K562 (cell line): ENCODE results near the gene EMC9. TPM values are rescaled to one million over a fixed set of nuclear protein-coding genes. Genes with fewer than 3 reads are reported as not detected.

Experiments used
- ATAC-seq: fragments of 200-7000 bp; cut with Tn5 transposase; 3 replicates; pipeline ENCODE4 v1.9.1; 2020; ENCODE audit warnings: moderate library complexity
- BruUV-seq: library from RNA; stranded (reverse); fragments of 400-500 nt; replicated peaks from 2 replicates; lab custom pipeline; 2021; lab: Mats Ljungman, UMichigan
- CTCF ChIA-PET: fragments of 300-600 bp; formaldehyde crosslinking; extraction: SDS; loops from one replicate; lab custom pipeline; 2021; ENCODE audit warnings: low intra/inter-chr PET ratio; lab: Yijun Ruan, JAX
- POLR2A ChIA-PET: fragments of 300-600, 350-650 bp; sonication (Branson Sonifier 250); formaldehyde crosslinking; extraction: SDS; loops from one replicate; lab custom pipeline; 2021; ENCODE audit warnings: antibody characterized with exemption, inconsistent platforms; lab: Yijun Ruan, JAX
- DNase-seq, 4 experiments: peaks; one replicate each; pipeline versions ENCODE4 v3.0.0 to v3.0.0-alpha.2; 2011 to 2018; ENCODE audit warnings: low spot score in 3 of 4, mixed read lengths in 3 of 4; ENCODE audit errors: extremely low read depth in 1 of 4
- FAIRE-seq: peaks from 2 replicates; lab custom pipeline; 2011; peaks lifted over from hg19 to GRCh38; lab: Jason Lieb, UNC
- H2AFZ ChIP-seq: 2 replicates; pipeline ENCODE4 v1.6.0; 2011; ENCODE audit warnings: low read depth, low read length, control low read depth, inconsistent platforms
- H3K27ac ChIP-seq: fragments of 200-600 bp; 3 replicates; pipeline ENCODE4 v1.8.0; 2011; ENCODE audit warnings: low read depth, mild to moderate bottlenecking, control low read depth, inconsistent platforms, low read length, moderate library complexity, mixed read lengths; ENCODE audit errors: extremely low read depth
- H3K27me3 ChIP-seq, 2 experiments: fragments of 300-600 bp in 1 of 2; 2 replicates in 1 of 2; 3 replicates in 1 of 2; pipeline versions ENCODE4 v1.6.0 to v1.8.0; 2011; ENCODE audit warnings: inconsistent platforms in 2 of 2, low read length in 2 of 2, mild to moderate bottlenecking in 1 of 2, mixed read lengths in 1 of 2, moderate library complexity in 1 of 2; ENCODE audit not compliant: control insufficient read depth in 2 of 2, insufficient read depth in 2 of 2
- H3K36me3 ChIP-seq: fragments of 300-600 bp; 3 replicates; pipeline ENCODE4 v1.8.0; 2011; ENCODE audit warnings: mild to moderate bottlenecking, low read length, inconsistent platforms; ENCODE audit not compliant: control insufficient read depth, insufficient read depth
- H3K4me1 ChIP-seq, 2 experiments: fragments of 200-600 bp in 1 of 2; replicated peaks in 1 of 2; 2 replicates in 1 of 2; 3 replicates in 1 of 2; pipeline versions ENCODE4 v1.5.1 to v1.8.0; 2011; ENCODE audit warnings: inconsistent platforms in 2 of 2, low read length in 2 of 2, mild to moderate bottlenecking in 1 of 2, mixed read lengths in 1 of 2, moderate library complexity in 1 of 2; ENCODE audit not compliant: control insufficient read depth in 2 of 2, insufficient read depth in 2 of 2
- H3K4me2 ChIP-seq: 2 replicates; pipeline ENCODE4 v1.6.1; 2011; ENCODE audit warnings: low read length, control low read depth, inconsistent platforms, mixed read lengths; ENCODE audit not compliant: insufficient read depth
- H3K4me3 ChIP-seq: fragments of 200-600 bp; sonication (generic), shearing (Covaris generic); 2 replicates; pipeline ENCODE4 v1.5.1; 2016; ENCODE audit warnings: control low read depth, inconsistent platforms
- H3K79me2 ChIP-seq: fragments of 200-600 bp; 3 replicates; pipeline ENCODE4 v1.8.0; 2011; ENCODE audit warnings: low read length, inconsistent platforms; ENCODE audit not compliant: control insufficient read depth, insufficient read depth
- H3K9ac ChIP-seq, 2 experiments: 2 replicates each; pipeline versions ENCODE4 v1.6.0 to v1.6.1; 2011; ENCODE audit warnings: low read depth in 2 of 2, low read length in 2 of 2, control low read depth in 1 of 2, inconsistent platforms in 1 of 2, mild to moderate bottlenecking in 1 of 2, mixed read lengths in 1 of 2; ENCODE audit not compliant: insufficient read depth in 1 of 2
- H3K9me1 ChIP-seq: one replicate; pipeline ENCODE4 v1.6.0; 2011; ENCODE audit warnings: inconsistent platforms, mild to moderate bottlenecking, low read length, moderate library complexity; ENCODE audit not compliant: control insufficient read depth, insufficient read depth
- H3K9me3 ChIP-seq: replicated peaks from 2 replicates; pipeline ENCODE4 v1.5.1; 2011; ENCODE audit warnings: low read depth, low read length, inconsistent platforms; ENCODE audit not compliant: control insufficient read depth, insufficient read depth
- H4K20me1 ChIP-seq: replicated peaks from 2 replicates; pipeline ENCODE4 v1.6.1; 2011; ENCODE audit warnings: low read length, inconsistent platforms, mixed read lengths; ENCODE audit not compliant: control insufficient read depth, insufficient read depth
- ARID1B ChIP-seq: fragments of 450-650 bp; IDR thresholded peaks from 2 replicates; pipeline ENCODE4 v1.6.1; 2016; ENCODE audit warnings: antibody characterized with exemption, mild to moderate bottlenecking, inconsistent platforms
- FOXK2 ChIP-seq, 2 experiments: fragments of 450-650 bp; IDR thresholded peaks in 1 of 2; conservative IDR thresholded peaks in 1 of 2; 2 replicates each; pipeline ENCODE4 v1.6.1; 2016; ENCODE audit warnings: low read depth in 2 of 2, mild to moderate bottlenecking in 1 of 2
- GTF3C2 ChIP-seq: IDR thresholded peaks from 3 replicates; pipeline ENCODE4 v1.6.1; 2011; ENCODE audit warnings: borderline replicate concordance, mild to moderate bottlenecking, moderate library complexity; ENCODE audit not compliant: insufficient read length; ENCODE audit errors: extremely low read depth
- HDAC2 ChIP-seq: fragments of 450-650 bp; IDR thresholded peaks from 2 replicates; pipeline ENCODE4 v1.6.1; 2016; ENCODE audit warnings: mild to moderate bottlenecking
- MTF1 ChIP-seq: fragments of 250-450 bp; sonication (Bioruptor Pico); IDR thresholded peaks from 2 replicates; pipeline ENCODE4 v1.9.0; 2021; ENCODE audit warnings: moderate library complexity, mild to moderate bottlenecking, inconsistent platforms, borderline replicate concordance
- PRPF4 ChIP-seq: fragments of 200-400 bp; formaldehyde crosslinking; IDR thresholded peaks from one replicate; pipeline ENCODE4 v1.6.1; 2017; ENCODE audit warnings: low read length, low read depth, mild to moderate bottlenecking; ENCODE audit not compliant: insufficient read depth, poor library complexity, severe bottlenecking
- RAD21 ChIP-seq, 2 experiments: fragments of 250-450 bp in 1 of 2; fragments of 450-650 bp in 1 of 2; sonication (Bioruptor Pico) in 1 of 2; formaldehyde crosslinking in 1 of 2; IDR thresholded peaks in 1 of 2; conservative IDR thresholded peaks in 1 of 2; 2 replicates each; pipeline versions ENCODE4 v1.4.0 to v1.8.0; 2020 to 2022; ENCODE audit warnings: mild to moderate bottlenecking in 2 of 2, moderate library complexity in 1 of 2
- RB1 ChIP-seq: fragments of 450-650 bp; IDR thresholded peaks from 2 replicates; pipeline ENCODE4 v1.6.1; 2017; ENCODE audit warnings: low read depth, mild to moderate bottlenecking
- SETDB1 ChIP-seq: IDR thresholded peaks from one replicate; pipeline ENCODE4 v1.6.1; 2012; ENCODE audit warnings: low read length, control low read depth, inconsistent platforms
- ZNF431 ChIP-seq: sonication (generic); formaldehyde crosslinking; IDR thresholded peaks from 2 replicates; pipeline ENCODE4 v1.8.0; 2022; ENCODE audit warnings: mild to moderate bottlenecking, missing genetic modification reagents
- WGBS: fragments of 100-300 bp; shearing (Covaris generic); methylation state at CpG from one replicate; pipeline ENCODE4 v1.1.6; 2016; ENCODE audit warnings: low coverage, mixed read lengths; ENCODE audit not compliant: insufficient coverage; ENCODE audit errors: missing lambda C conversion rate; 5-methylcytosine and 5-hydroxymethylcytosine counted together
- in situ Hi-C: fragments of 300-500 bp; cut with MboI; formaldehyde crosslinking; loops from 4 replicates; pipeline ENCODE4 v1.15.0; 2018; ENCODE audit warnings: inconsistent platforms, mixed read lengths
- intact Hi-C: fragments of 100-400 bp; cut with micrococcal nuclease; formaldehyde crosslinking; loops from 2 replicates; pipeline ENCODE4 v1.14.2; 2022
- polyA plus RNA-seq, 8 experiments: library from polyadenylated mRNA; depleted of rRNA in 4 of 8; stranded (reverse) in 5 of 8; unstranded in 3 of 8; fragments of >200 nt; fragmentation: Nextera tagmentation in 2 of 8; fragmentation: Illumina TruSeq in 1 of 8; extraction: Ambion mirVana in 2 of 8; extraction: Trizol in 1 of 8; gene quantifications; 2 replicates each; pipeline versions ENCODE4 v1.2.1 to v1.2.3, GENCODE V29; 2011 to 2014; ENCODE audit warnings: inconsistent platforms in 1 of 8, missing spikeins in 1 of 8
- total RNA-seq, 7 experiments: library from RNA; depleted of rRNA in 6 of 7; stranded (reverse); fragments of >200 nt in 6 of 7; fragmentation: Illumina TruSeq in 2 of 7; extraction: Trizol in 2 of 7; gene quantifications; 2 replicates each; pipeline versions ENCODE4 v1.2.1 to v1.2.3, GENCODE V29; 2011 to 2021; ENCODE audit warnings: low replicate concordance in 1 of 7
- TF ChIP-seq, protein P1 (sequence below): sonication (generic); formaldehyde crosslinking; IDR thresholded peaks from 2 replicates; pipeline ENCODE4 v1.8.1; 2023; ENCODE audit warnings: mild to moderate bottlenecking, missing genetic modification reagents

EMC9 gene
- total and polyA plus RNA-seq, 9 of the 15 experiments (the other 6 are each of a cell fraction or from before 2014, with no cell fraction given): 3.1 to 13.2 (median 7.8) TPM

DNA sequence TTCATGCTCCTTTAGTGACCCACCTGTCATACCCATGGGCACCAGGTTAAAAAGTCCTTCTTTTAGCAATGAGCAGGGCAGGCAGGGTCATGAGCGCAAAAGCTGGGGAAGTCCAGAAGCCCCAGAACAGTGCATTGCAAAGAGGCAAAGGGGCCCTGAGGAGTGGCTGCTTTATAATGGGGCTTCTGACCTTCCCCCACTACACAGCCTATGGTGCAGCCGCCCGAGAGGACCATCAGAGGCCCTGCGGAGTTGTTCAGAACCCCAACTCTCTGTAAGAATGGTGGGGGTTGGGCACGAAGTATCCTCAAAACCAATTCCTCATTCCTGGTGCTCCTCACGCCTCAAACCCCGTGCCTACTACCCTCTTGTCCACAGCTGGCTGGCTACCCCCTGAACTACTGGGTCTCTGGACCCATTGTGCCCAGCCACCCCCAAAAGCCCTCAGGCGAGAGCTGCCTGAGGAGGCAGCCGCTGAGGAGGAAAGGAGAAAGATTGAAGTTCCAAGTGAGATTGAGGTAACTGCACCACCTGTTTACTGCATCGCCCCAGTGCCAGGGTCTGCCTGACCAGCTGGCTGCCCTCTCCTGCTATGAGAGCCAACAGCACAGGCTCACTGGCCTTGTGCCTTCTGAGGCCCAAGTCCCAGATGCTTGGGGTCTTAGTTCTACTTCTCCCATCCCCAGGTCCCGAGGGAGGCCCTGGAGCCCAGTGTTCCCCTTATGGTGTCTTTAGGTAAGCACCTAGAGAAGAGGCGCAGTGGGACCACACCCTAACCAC, 37.2 kb upstream of the EMC9 start:
- ATAC-seq: no peak
- 92% methylated on average over 10 of the region's 12 CpGs for WGBS
- BruUV-seq: no TSS peak
- no peaks in the 10 kb centered on the region for H3K9me1 ChIP-seq
- no peak overlapping the region for H3K4me3 ChIP-seq
- in situ Hi-C loops: no loop called here
- H3K79me2 ChIP-seq: no peaks in the 10 kb centered on the region
- TF ChIP-seq, protein P1, sequence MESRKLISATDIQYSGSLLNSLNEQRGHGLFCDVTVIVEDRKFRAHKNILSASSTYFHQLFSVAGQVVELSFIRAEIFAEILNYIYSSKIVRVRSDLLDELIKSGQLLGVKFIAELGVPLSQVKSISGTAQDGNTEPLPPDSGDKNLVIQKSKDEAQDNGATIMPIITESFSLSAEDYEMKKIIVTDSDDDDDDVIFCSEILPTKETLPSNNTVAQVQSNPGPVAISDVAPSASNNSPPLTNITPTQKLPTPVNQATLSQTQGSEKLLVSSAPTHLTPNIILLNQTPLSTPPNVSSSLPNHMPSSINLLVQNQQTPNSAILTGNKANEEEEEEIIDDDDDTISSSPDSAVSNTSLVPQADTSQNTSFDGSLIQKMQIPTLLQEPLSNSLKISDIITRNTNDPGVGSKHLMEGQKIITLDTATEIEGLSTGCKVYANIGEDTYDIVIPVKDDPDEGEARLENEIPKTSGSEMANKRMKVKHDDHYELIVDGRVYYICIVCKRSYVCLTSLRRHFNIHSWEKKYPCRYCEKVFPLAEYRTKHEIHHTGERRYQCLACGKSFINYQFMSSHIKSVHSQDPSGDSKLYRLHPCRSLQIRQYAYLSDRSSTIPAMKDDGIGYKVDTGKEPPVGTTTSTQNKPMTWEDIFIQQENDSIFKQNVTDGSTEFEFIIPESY (CRISPR knock-in tag): no peak
- TF ChIP-seq ZNF431 (CRISPR knock-in tag) (no peak), FOXK2 (conservative IDR thresholded peaks at IDR 0.05 in 1 of 2, IDR thresholded peaks at IDR 0.05 in 1 of 2; ENCODE audit: low read depth in 2 of 2) (no peak), RAD21 (CRISPR knock-in tag; conservative IDR thresholded peaks at IDR 0.05 in 1 of 2, IDR thresholded peaks at IDR 0.05 in 1 of 2) (no peak), ARID1B (no peak), HDAC2 (no peak), MTF1 (CRISPR knock-in tag) (no peak), PRPF4 (no peak), RB1 (no peak), SETDB1 (no peak), GTF3C2 (no peak)
- TF ChIP-seq, all 486 proteins: peak for 0
- ChIA-PET CTCF (no interaction called here), POLR2A (interaction anchor here (0.6 to 1.2 kb wide), 3 partner anchors 10 to 63 kb away, joined by 3 to 6 read pairs (median 4); partner anchors contain the start of genes IPO4 and IRF9)
- Histone ChIP-seq H2AFZ (no peak overlapping the region), H3K36me3 (peaks cover 51% of the 10 kb centered on the region; the same call in 2 of the 3 replicates), H3K4me1 (no peaks in the 10 kb centered on the region; a peak in 2 of 5 replicates), H3K9me3 (no peaks in the 10 kb centered on the region), H3K27me3 (no peaks in the 10 kb centered on the region), H3K9ac (no peak overlapping the region), H3K27ac (no peak overlapping the region), H4K20me1 (no peaks in the 10 kb centered on the region), H3K4me2 (no peak overlapping the region)
- FAIRE-seq: no peak
- DNase-seq: no peak
- intact Hi-C loops: no loop called here
